Subcutaneous adipose tissue (tissue), 4 donors: Measurements from ENCODE around the gene CENPN. TPM values are rescaled to one million over a fixed set of nuclear protein-coding genes. Genes with fewer than 3 reads are reported as not detected.

ENCODE experiments used
- CTCF ChIP-seq: fragments of 450-650 bp; IDR thresholded peaks from one replicate; pipeline ENCODE4 v1.5.1; 2016; ENCODE audit warnings: low read depth, mild to moderate bottlenecking, control low read depth, antibody characterized with exemption, moderate library complexity
- total RNA-seq, 4 donors: library from RNA; depleted of rRNA; stranded (reverse); fragments of >200 nt; gene quantifications; one replicate each; pipeline ENCODE4 v1.1.0, GENCODE V29; 2016

Gene CENPN
- total RNA-seq, 4 donors from 2014 or later = 4.9 to 9.1 (median 6.7) TPM

- TF ChIP-seq CTCF = no peak
These were observed 1.3 kb upstream of the CENPN start for GRCh38 chr16:81005610-81006161.

DNA sequence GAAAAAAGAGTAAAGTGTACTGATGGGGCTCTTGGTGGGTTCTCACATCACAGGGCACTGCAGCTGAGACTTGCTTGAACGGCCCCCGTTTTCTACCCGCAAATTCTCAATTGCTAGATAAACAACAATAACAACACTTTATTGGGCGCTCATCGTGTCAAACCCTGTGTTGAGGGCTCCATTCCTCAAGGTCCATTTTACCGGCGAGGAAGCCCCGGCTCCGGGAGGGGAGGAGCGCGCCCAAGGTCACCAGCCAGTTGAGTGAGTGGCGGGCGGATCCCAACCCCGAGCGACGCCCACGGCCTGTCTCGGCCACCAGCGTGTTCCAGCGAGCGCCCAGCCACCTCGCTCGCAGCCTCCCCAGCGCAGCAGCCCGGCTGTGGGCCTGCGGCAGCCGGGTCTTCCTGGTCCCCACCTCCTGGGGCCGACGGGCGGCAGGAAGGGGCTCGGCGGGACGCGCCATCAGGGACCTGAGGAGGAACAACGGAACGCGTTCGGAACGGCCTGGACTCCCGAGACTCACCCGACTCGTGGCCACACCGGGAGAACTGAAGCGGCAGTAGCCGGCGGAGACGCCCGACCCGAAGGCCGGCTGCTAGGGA is 702 bp upstream of the CENPN start:
- no peak for TF ChIP-seq CTCF

DNA sequence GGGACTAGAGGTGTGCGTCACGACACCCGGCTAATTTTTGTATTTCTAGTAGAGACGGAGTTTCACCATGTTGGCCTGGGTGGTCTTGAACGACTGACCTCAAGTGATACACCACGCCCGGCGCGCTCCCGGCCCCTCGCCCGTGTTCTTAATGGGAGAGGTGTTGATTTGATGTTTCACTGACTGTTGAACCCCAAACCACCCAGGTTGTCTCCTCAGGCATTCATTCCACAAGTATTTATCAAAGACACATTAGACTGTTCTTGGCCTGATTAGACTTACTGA is 1.4 kb downstream of the CENPN start:
- TF ChIP-seq CTCF = no peak

DNA sequence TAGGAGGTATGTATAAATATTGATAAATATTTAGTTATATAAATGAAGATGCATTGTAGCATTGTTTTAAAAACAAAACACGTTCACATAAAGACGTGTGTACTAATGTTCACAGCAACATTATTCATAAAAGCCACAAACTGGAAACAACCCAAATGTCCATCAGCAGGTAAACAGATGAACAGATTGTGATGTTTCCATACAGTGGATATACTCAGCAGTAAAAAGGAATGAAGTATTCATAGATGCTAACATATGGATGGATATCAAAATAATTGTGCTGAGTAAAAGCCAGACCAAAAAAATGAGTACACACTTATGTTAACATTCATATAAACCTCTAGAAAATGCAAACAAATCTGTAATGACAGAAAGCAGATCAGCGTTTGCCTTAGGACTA is 6.0 kb downstream of the CENPN start:
- TF ChIP-seq CTCF = no peak

GRCh38 chr16:81014672-81015071 is 7.7 kb downstream of the CENPN start:
- TF ChIP-seq CTCF = no peak

GRCh38 chr16:81018496-81018895 is 11.5 kb downstream of the CENPN start:
- no peak for TF ChIP-seq CTCF

GRCh38 chr16:81026429-81026828 is 19.4 kb downstream of the CENPN start:
- no peak for TF ChIP-seq CTCF
